Activated CD8-positive, alpha-beta memory T cell treated with anti-CD3 and anti-CD28 coated beads, Interleukin-2, amount 50 U/mL, for 1 hour (primary cell): ENCODE measurements around the gene BRME1.

Experiments
- DNase-seq: peaks from one replicate; pipeline ENCODE4 v3.0.0-alpha.2; 2020; ENCODE audit errors: extremely low read depth

Gene BRME1

GRCh38 chr19:13887517-13887916, 18.4 kb downstream of the BRME1 start:
- no peak for DNase-seq

DNA sequence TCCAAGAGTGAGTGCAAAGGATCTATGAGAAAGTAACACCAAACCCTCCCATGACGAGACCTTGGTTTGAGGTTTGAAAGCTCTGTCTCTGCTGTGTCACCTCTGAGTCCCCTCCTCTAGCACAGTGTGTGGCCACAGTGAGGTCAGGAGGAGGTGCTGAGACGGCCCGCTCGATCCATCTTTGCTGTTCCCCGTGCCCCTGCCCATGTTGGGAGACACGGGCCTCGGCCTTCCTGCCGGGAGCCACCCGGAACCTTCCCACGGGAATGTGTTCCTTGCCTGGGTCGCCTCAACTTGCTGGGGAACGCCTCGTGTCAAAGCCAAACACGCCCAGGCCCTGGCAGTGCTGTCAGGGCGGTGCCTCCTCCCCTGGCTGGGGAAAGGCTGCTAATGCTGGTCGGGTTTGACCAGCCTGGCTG, 18.9 kb downstream of the BRME1 start:
- DNase-seq, result no peak

DNA sequence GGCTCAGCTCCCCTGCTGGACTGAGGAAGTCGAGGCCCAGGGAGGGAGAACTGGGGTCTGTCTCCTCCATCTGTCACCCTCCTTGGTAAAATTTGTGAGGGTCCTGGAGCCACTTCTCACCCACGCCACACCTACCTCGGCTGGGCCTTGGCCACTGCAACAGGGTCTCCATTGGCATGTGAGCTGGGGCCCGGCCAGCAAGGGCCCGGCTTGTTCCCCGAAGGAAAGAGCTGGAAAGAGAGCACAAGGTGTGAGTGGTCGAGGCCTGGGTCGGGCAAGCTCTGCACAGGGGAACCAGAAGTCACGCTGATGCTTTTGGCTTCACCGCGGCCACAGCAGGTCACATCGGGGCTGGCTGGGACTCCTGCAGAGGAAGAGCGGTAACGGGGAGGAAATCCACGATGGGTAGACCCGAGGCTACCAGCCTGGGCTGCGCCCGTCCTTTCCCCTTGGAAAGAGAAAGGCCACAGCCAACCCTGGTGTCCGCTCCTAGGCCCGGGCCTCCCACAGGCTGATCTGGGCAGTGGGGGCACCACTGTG, 20.0 kb downstream of the BRME1 start:
- no peak for DNase-seq

DNA sequence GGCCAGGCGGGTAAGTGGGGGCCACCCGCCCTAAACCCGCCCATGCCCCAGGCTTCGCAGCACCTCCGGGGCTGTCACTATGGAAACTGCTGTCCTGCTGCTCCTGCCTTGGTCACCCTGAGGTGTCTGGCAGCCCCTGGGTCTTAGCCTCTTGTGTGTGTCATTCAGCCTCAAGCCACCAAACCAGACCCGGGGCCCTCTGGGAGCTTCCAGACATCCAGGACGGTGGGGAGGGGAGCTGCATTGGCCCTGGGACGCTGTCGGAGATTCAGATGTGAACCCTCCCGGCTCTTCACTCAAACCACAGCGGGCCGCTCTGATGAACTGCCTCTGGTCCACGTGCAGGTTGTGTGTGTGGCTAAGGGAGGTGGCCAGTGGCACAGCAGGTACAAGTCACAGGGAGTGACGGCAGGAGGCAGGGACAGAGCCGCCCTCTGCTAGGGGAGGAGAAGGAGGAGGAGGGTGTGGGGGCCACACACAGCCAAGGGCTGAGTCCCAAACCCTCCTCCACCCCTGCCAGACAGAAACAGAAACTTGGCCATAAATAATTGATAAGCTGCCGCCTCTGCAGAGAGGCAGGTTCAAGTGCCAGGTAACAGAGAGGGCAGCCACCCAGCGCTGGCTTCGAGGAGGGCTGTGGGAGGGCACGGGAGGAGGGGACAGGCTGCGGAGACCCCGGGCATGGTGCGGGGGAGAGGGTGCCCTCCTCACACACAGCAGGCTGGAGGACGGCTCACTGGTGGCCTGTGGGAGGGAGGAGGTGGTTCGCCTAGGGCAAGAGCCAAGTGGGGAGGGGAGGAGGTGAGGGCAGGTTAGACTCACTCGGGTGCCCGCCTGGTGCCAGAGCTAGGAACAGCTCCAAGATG, 21.0 kb downstream of the BRME1 start:
- DNase-seq, result no peak

DNA sequence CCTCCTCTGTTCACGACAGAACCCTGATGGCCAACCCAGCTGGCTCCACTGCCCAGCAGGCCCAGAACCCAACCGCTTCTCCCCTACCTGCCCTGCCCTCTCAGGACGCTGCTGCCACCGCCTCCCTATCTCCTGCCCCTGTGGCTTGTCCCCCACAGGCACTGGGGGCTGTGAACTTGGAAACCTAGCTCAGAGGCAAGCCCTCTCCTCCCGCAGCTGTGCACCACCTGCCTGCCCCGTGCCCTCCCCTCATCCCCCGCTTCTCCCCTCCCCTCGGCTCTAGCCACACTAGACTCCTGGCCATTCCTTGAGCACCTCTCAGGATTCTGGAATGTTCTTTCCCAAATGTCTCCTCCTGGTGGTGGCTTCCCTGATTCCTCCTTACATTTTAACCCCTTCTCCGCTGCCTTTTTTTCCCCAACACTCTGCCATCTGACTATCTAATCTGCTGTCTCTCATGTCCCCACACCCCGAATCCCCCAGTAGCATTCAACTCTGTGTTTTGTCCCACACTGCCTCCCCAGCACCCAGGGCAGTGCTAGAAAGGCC, 22.3 kb downstream of the BRME1 start:
- no peak for DNase-seq

GRCh38 chr19:13882836-13883235, 23.1 kb downstream of the BRME1 start:
- no peak for DNase-seq

DNA sequence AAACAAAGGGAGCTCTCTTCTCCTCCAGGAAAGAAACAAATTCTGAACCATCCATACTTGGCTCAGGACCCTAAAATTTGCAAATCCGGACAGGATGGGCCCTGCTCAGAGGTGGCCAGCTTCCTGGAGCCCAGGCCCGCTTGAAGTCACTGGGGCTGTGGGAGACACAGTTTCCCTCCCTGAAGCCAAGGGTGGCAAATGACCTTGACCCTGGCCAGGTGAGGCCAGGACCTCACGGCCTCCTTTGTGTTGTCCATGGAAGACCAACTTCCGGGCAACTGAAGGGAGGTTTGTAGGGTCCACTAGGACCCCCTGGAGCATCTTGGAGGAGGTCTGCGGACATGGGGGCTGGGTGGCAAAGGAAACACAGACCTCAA, 23.5 kb downstream of the BRME1 start:
- DNase-seq, result no peak

GRCh38 chr19:13881692-13882418, 24.1 kb downstream of the BRME1 start:
- DNase-seq, result no peak

DNA sequence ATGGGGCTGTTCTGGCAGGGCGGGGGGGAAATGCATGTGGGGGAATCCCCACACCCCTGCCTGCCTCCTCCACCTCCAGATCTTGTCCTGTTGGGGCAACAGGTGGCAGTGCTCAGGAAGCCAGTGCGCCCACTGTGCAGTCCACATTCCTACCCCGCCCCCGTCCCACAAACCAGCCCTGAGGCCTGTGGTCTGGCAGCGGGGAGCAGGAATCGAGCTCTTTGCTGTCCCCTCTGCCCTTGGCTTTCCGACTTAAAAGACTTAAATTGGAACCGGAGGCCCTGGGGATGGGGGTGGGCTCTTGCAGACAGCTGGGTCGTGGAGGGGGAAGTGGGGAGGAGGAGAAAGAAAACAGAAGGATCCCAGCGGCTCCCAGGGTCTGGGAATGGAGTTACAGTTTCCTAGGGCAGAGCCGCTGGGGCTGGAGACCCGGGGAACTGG, 24.6 kb downstream of the BRME1 start:
- no peak for DNase-seq

GRCh38 chr19:13880059-13881043, 25.6 kb downstream of the BRME1 start:
- peak; percentile 87 for DNase-seq

DNA sequence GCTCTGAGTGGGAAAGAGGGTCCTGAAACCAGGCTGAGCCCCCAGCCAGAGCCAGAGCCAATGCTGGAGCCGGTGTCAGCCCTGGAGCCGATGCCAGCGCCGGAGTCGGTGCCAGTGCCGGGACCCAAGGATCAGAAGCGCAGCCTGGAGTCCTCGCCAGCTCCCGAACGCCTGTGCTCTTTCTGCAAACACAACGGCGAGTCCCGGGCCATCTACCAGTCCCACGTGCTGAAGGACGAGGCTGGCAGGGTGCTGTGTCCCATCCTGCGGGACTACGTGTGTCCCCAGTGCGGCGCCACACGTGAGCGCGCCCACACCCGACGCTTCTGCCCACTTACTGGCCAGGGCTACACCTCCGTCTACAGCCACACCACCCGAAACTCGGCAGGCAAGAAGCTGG, 28.6 kb downstream of the BRME1 start:
- DNase-seq, result no peak

GRCh38 chr19:13876834-13877233, 29.1 kb downstream of the BRME1 start, which contains the start of gene NANOS3:
NANOS3 (plus strand) TSS chr19:13877134; CDS start chr19:13877249, 115 bp downstream.
- no peak for DNase-seq

DNA sequence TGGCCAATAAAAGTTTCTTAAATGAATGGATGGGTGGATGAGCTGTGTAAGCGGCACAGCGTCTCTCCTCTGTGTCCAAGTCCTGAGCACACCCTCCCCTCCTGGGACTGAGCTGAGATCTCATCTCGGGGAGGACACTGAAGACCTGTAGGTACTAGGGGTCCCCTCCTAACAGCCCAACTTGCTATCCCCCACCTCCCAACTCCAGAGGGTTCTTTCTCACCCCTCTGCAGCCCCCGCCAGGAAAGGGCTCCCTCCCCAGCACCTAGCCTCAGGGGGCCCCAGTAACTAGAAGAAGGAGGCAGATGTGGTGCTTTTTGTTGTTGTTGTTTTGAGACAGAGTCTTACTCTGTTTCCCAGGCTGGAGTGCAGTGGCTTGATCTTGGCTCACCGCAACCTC, 30.1 kb downstream of the BRME1 start:
- no peak for DNase-seq

GRCh38 chr19:13873834-13874515, 31.9 kb downstream of the BRME1 start:
- no peak for DNase-seq

GRCh38 chr19:13872695-13873389, 33.1 kb downstream of the BRME1 start:
- DNase-seq, result no peak

DNA sequence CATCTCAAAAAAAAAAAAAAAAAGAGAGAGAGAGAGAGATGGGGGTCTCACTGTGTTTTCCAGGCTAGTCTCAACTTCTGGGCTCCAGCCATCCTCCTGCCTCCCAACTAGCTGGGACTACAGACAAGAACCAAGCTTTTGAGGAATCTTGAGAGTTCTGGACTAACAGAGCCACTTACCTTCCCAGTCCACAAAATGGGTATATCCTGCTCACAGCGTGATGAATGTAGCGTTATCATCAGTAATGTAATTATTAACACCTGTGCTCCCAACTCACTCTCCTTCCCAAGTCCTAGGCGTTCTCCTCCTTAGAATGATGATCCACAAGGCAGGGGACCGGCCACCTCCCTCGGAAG, 33.6 kb downstream of the BRME1 start:
- no peak for DNase-seq

- DNase-seq, result no peak
Measured at GRCh38 chr19:13870873-13871272, 35.0 kb downstream of the BRME1 start.

DNA sequence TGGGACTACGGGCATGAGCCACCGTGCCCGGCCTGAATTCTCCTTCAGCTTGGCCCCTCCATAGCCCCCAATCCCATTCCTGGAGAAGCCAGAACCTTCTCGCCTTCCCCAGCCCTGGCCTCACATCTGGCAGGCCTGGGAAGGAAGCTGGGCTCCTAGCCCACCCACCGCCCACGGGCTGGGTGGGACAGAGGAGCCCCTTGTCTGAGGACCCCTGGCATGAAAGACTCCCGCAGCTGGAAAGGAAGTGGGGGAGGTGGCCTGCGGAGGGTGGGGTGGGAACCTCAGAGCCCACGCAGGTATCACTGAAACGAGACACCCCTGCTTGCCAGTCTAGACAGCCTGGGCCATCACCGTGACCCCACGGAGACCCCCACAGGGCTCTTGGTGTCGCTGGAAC, 36.6 kb downstream of the BRME1 start:
- no peak for DNase-seq

DNA sequence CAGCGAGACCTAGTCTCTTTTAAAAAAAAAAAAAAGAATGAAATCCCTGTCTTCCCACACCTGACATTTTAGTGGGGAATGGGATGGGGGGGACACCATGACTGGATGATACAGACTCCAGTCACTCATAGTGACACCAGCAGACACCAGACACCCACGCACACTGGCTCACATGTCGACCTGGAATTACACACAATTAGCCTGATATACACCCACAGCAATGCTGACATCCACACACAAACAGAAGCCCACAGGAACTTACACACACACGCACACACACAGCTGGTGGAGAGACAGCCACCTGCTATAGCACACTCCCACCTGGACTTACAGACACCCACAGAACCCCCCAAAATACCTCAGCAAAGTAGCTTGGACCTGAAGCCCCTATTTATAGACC, 37.3 kb downstream of the BRME1 start:
- DNase-seq, result no peak

GRCh38 chr19:13866463-13867046, 39.4 kb downstream of the BRME1 start:
- no peak for DNase-seq
